Naive thymus-derived CD4-positive, alpha-beta T cell (primary cell): ENCODE measurements around the gene WDFY3. TPM values are rescaled to one million over a fixed set of nuclear protein-coding genes. Genes with fewer than 3 reads are reported as not detected.
"Not testable (repeated sequence)": the region's sequence is repeated elsewhere in the genome, so short reads cannot be mapped to it uniquely, and the experiment has no call there.

Experiments
- ATAC-seq: fragments of 150-1000 bp; cut with Tn5 transposase; 2 replicates; pipeline ENCODE4 v1.10.0; 2021; ENCODE audit warnings: mild to moderate bottlenecking, moderate library complexity
- CTCF ChIA-PET: fragments of 350-600 bp; sonication (Branson Sonifier 250); formaldehyde crosslinking; loops from one replicate; lab custom pipeline; 2021; ENCODE audit warnings: antibody characterized with exemption; lab: Charles Lee
- POLR2A ChIA-PET: fragments of 350-600 bp; sonication (Branson Sonifier 250); formaldehyde crosslinking; loops from one replicate; lab custom pipeline; 2021; ENCODE audit warnings: antibody characterized with exemption, inconsistent platforms; lab: Charles Lee
- DNase-seq, 9 donors: peaks; one replicate each; pipeline versions ENCODE4 v3.0.0 to v3.0.0-alpha.2; 2020 to 2022; ENCODE audit warnings: mixed read lengths in 1 of 9
- H3K27ac ChIP-seq: one replicate; pipeline ENCODE4 v1.7.0; 2013; ENCODE audit warnings: mild to moderate bottlenecking, low read depth, low read length, moderate library complexity
- H3K27me3 ChIP-seq, 2 donors: one replicate each; pipeline ENCODE4 v1.7.0; 2013; ENCODE audit warnings: low read length in 2 of 2, mild to moderate bottlenecking in 2 of 2, moderate library complexity in 2 of 2; ENCODE audit not compliant: control insufficient read depth in 2 of 2, insufficient read depth in 2 of 2
- H3K36me3 ChIP-seq, 3 experiments: 1 replicate in 2 of 3; 2 replicates in 1 of 3; pipeline ENCODE4 v1.7.0; 2013; ENCODE audit warnings: low read length in 3 of 3, mild to moderate bottlenecking in 3 of 3, moderate library complexity in 1 of 3; ENCODE audit not compliant: insufficient read depth in 3 of 3, control insufficient read depth in 2 of 3
- H3K4me1 ChIP-seq, 2 donors: one replicate each; pipeline ENCODE4 v1.7.0; 2013; ENCODE audit warnings: low read length in 2 of 2, mild to moderate bottlenecking in 2 of 2, moderate library complexity in 1 of 2; ENCODE audit not compliant: control insufficient read depth in 2 of 2, insufficient read depth in 2 of 2
- H3K4me3 ChIP-seq: 2 replicates; pipeline ENCODE4 v1.7.0; 2013; ENCODE audit warnings: mild to moderate bottlenecking, low read length
- H3K9me3 ChIP-seq, 3 experiments: 1 replicate in 2 of 3; 2 replicates in 1 of 3; pipeline ENCODE4 v1.7.0; 2013; ENCODE audit warnings: low read length in 3 of 3; ENCODE audit not compliant: control insufficient read depth in 2 of 3
- H3K27ac Mint-ChIP-seq, 9 donors: one replicate each; pipeline ENCODE4 v1.8.0; 2020 to 2022; ENCODE audit warnings: mixed read lengths in 9 of 9, mild to moderate bottlenecking in 8 of 9, moderate library complexity in 5 of 9, inconsistent platforms in 2 of 9
- H3K27me3 Mint-ChIP-seq, 5 donors: one replicate each; pipeline ENCODE4 v1.8.0; 2021 to 2022; ENCODE audit warnings: mixed read lengths in 5 of 5, mild to moderate bottlenecking in 1 of 5
- H3K36me3 Mint-ChIP-seq, 5 donors: one replicate each; pipeline ENCODE4 v1.8.0; 2020 to 2022; ENCODE audit warnings: mixed read lengths in 5 of 5, mild to moderate bottlenecking in 3 of 5, inconsistent platforms in 1 of 5
- H3K4me1 Mint-ChIP-seq, 7 donors: one replicate each; pipeline ENCODE4 v1.8.0; 2020 to 2022; ENCODE audit warnings: mixed read lengths in 7 of 7, mild to moderate bottlenecking in 3 of 7, inconsistent platforms in 1 of 7
- H3K4me3 Mint-ChIP-seq, 10 donors: one replicate each; pipeline ENCODE4 v1.8.0; 2020 to 2022; ENCODE audit warnings: mild to moderate bottlenecking in 10 of 10, mixed read lengths in 10 of 10, moderate library complexity in 6 of 10, inconsistent platforms in 2 of 10
- H3K9me3 Mint-ChIP-seq, 11 donors: one replicate each; pipeline ENCODE4 v1.8.0; 2020 to 2022; ENCODE audit warnings: mixed read lengths in 11 of 11, mild to moderate bottlenecking in 4 of 11, inconsistent platforms in 1 of 11, moderate library complexity in 1 of 11
- intact Hi-C, 2 donors: fragments of 100-400 bp; cut with micrococcal nuclease; formaldehyde crosslinking; loops; one replicate each; pipeline ENCODE4 v1.15.1; 2023
- polyA plus RNA-seq, 2 donors: library from polyadenylated mRNA; unstranded; fragments of 300-500 nt; fragmentation: Illumina TruSeq; gene quantifications; one replicate each; pipeline ENCODE4 v1.2.3, GENCODE V29; 2021
- total RNA-seq, 6 experiments: library from RNA in 5 of 6; stranded (reverse) in 5 of 6; gene quantifications; 1 replicate in 5 of 6; 2 replicates in 1 of 6; pipeline ENCODE4 v1.2.3 and lab custom pipeline; 2021 to 2026

Gene WDFY3
- total and polyA plus RNA-seq, 7 experiments from 2014 or later, result 0.07 to 31.4 (median 1.6) TPM; not detected in 2

DNA sequence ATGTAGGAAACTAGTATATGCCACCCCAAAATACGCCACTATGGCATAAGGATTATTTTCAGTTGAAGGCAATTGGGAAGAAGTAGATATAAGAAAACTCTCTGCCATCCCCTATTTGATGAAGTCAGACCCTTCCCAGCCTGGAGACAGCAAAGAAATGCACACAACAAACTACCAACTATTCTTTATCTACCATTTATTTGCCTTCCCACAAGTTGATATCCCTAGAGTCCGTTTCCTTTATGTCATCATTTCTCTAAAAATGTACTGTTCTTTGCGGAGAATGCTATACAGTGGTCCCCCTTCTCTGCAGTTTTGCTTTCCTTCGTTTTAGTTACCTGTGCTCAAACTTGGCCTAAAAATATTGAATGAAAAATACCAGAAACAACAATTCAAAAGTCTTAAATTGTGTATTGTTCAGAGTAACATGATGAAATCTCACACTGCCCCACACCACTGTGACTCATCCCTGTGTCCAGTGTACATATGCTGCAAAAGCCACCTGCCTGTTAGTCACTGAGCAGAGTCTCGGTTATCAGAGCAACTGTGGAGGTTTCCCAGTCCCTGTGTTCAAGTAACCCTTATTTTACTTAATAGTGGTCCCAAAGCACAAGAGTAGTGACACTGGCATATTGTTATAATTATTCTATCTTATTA lies 152.3 kb downstream of the WDFY3 start:
- H3K4me1 Mint-ChIP-seq, result no peaks in the 10 kb centered on the region
- peak; percentile 37 for ATAC-seq
- H3K27me3 Mint-ChIP-seq, result peaks cover 0 to 4% (median 0%) of the 10 kb centered on the region in 5 donors
- H3K36me3 Mint-ChIP-seq, result no peaks in the 10 kb centered on the region
- H3K9me3 Mint-ChIP-seq, result peaks cover 0 to 2% (median 0%) of the 10 kb centered on the region in 11 donors
- Histone ChIP-seq H3K4me3 (no peak overlapping the region), H3K27me3 (no peaks in the 10 kb centered on the region), H3K27ac (no peak overlapping the region), H3K4me1 (no peaks in the 10 kb centered on the region), H3K9me3 (no peaks in the 10 kb centered on the region), H3K36me3 (no peaks in the 10 kb centered on the region)
- intact Hi-C loops, result no loop called here
- ChIA-PET CTCF (no interaction called here), POLR2A (no interaction called here)
- no peak for DNase-seq
- no peak overlapping the region for H3K27ac Mint-ChIP-seq
- no peak overlapping the region for H3K4me3 Mint-ChIP-seq

DNA sequence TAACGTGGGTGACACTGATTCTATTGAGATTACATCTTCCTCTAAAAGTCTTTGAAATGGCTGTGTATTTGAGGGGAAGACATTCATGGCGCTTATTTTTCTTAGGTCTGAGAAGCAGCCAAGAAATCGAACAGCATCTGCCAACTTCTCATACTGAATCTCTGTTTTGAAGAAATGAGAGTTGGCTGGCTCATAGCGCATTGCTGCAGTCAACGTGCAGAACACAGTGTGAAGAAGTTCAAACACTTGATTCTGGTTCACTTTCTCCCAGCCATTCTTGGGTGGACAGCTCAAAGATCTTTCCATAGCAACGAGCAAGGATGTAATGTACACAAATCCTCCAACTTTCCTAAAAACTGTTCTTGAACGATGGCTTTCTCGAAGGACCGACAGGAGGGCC lies 156.5 kb downstream of the WDFY3 start:
- POLR2A ChIA-PET, result no interaction called here
- Mint-ChIP-seq H3K27ac (no peak overlapping the region), H3K4me1 (no peaks in the 10 kb centered on the region), H3K9me3 (peaks cover 0 to 2% (median 0%) of the 10 kb centered on the region in 11 donors), H3K36me3 (no peaks in the 10 kb centered on the region), H3K27me3 (peaks cover 0 to 4% (median 0%) of the 10 kb centered on the region in 5 donors), H3K4me3 (no peak overlapping the region)
- Histone ChIP-seq H3K27ac (no peak overlapping the region), H3K4me3 (no peak overlapping the region), H3K36me3 (no peaks in the 10 kb centered on the region), H3K27me3 (no peaks in the 10 kb centered on the region), H3K9me3 (no peaks in the 10 kb centered on the region), H3K4me1 (no peaks in the 10 kb centered on the region)
- intact Hi-C loops, result no loop called here
- CTCF ChIA-PET, result no interaction called here
- ATAC-seq, result no peak
- DNase-seq, result no peak

DNA sequence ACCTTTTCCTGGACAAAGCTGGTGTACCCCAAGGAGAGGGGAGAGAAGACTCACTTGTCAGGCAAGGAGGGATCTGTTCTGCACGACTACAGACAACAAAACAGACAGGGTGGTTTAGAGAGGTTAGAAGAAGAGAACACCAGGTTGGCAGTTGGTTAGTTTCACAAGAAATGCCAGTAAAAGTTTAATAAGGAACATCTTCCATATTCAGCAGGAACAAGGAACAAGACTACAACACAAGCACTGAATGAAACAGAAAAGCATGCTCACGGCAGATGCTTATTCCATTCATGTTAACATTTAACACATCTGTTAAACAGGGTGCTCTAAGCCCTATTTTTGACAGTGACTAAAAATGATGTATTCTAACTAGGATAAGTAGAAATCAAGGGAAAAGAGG lies 158.2 kb downstream of the WDFY3 start:
- intact Hi-C loops, result no loop called here

GRCh38 chr4:84806541-84806940 lies 159.9 kb downstream of the WDFY3 start:
- H3K27me3 ChIP-seq, ATAC-seq, CTCF ChIA-PET, H3K36me3 ChIP-seq, H3K4me3 ChIP-seq, H3K27me3 Mint-ChIP-seq, POLR2A ChIA-PET, H3K4me1 Mint-ChIP-seq, DNase-seq, H3K36me3 Mint-ChIP-seq, H3K9me3 Mint-ChIP-seq, H3K4me1 ChIP-seq, H3K27ac ChIP-seq, H3K9me3 ChIP-seq, H3K27ac Mint-ChIP-seq, H3K4me3 Mint-ChIP-seq: not testable (repeated sequence)
- intact Hi-C loops, result loop anchor here in 1 of 2 donors (1.0 kb wide), 1 partner anchor 20 kb away; no protein-coding TSS in a partner anchor

More for the DNA sequence above, 158.2 kb downstream of the WDFY3 start:
- H3K4me3 Mint-ChIP-seq, result no peak overlapping the region
- H3K4me1 Mint-ChIP-seq, result no peaks in the 10 kb centered on the region
- POLR2A ChIA-PET, result no interaction called here
- H3K27me3 ChIP-seq, result no peaks in the 10 kb centered on the region
- H3K27ac ChIP-seq, result no peak overlapping the region
- H3K36me3 Mint-ChIP-seq, result no peaks in the 10 kb centered on the region
- no peaks in the 10 kb centered on the region for H3K36me3 ChIP-seq
- peaks cover 0 to 4% (median 0%) of the 10 kb centered on the region in 5 donors for H3K27me3 Mint-ChIP-seq
- peaks cover 0 to 2% (median 0%) of the 10 kb centered on the region in 11 donors for H3K9me3 Mint-ChIP-seq
- ATAC-seq (no peak), DNase-seq (no peak)
- H3K4me3 ChIP-seq, result no peak overlapping the region
- CTCF ChIA-PET, result no interaction called here
- no peaks in the 10 kb centered on the region for H3K9me3 ChIP-seq
- no peak overlapping the region for H3K27ac Mint-ChIP-seq
- H3K4me1 ChIP-seq, result no peaks in the 10 kb centered on the region

DNA sequence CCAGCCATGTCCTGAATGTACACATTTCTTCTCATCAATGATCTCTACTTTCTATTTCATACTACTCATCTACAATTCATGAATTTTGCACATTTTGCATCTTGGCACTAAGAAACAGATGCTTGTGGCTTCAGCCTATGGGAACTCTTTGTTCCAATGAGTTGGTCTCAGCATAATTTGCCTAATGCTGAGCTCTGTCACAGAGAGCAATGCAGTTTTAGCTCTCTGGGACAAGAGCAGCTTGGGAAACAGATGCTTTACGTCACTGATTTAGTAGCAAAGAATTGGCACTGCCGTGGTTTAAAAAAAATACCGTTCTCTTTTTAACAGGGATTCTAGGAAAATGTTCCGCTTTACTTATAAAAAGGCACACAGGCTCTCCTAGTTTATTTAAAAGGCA lies 162.4 kb downstream of the WDFY3 start:
- intact Hi-C loops, result no loop called here
- Mint-ChIP-seq H3K27ac (no peak overlapping the region), H3K36me3 (no peaks in the 10 kb centered on the region), H3K27me3 (no peaks in the 10 kb centered on the region), H3K4me3 (no peak overlapping the region), H3K4me1 (no peaks in the 10 kb centered on the region), H3K9me3 (peaks cover 0 to 3% (median 0%) of the 10 kb centered on the region in 11 donors)
- ChIA-PET CTCF (no interaction called here), POLR2A (no interaction called here)
- DNase-seq (no peak), ATAC-seq (no peak)
- no peaks in the 10 kb centered on the region for H3K4me1 ChIP-seq
- no peaks in the 10 kb centered on the region for H3K36me3 ChIP-seq
- no peak overlapping the region for H3K27ac ChIP-seq
- no peaks in the 10 kb centered on the region for H3K27me3 ChIP-seq
- H3K9me3 ChIP-seq, result no peaks in the 10 kb centered on the region
- H3K4me3 ChIP-seq, result no peak overlapping the region

DNA sequence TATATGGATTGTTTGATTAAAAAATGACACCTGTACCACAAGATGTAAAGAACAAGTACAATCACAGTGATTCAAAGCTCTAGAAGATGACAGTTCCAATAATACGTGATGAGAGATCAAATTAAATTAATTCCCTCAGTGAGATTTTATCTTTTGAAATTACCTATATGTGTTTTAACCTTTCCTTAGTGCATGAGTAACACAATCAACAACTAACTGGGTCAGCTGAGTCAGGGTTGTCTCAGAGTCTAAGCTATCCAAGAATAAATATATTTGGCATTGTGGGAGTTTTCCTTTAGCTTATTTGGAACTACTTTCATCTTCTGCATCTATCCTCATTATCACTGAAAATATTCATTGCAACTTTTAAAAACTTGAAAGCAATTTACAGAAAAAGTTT lies 162.8 kb downstream of the WDFY3 start:
- Histone ChIP-seq H3K36me3 (no peaks in the 10 kb centered on the region), H3K9me3 (no peaks in the 10 kb centered on the region), H3K27ac (no peak overlapping the region), H3K4me1 (no peaks in the 10 kb centered on the region), H3K27me3 (no peaks in the 10 kb centered on the region), H3K4me3 (no peak overlapping the region)
- ATAC-seq (no peak), DNase-seq (no peak)
- Mint-ChIP-seq H3K4me1 (no peaks in the 10 kb centered on the region), H3K27me3 (no peaks in the 10 kb centered on the region), H3K4me3 (no peak overlapping the region), H3K27ac (no peak overlapping the region), H3K36me3 (no peaks in the 10 kb centered on the region), H3K9me3 (peaks cover 0 to 3% (median 0%) of the 10 kb centered on the region in 11 donors)
- intact Hi-C loops, result no loop called here
- POLR2A ChIA-PET, result no interaction called here
- CTCF ChIA-PET, result no interaction called here

- Histone ChIP-seq H3K27ac (no peak overlapping the region), H3K4me3 (no peak overlapping the region), H3K36me3 (no peaks in the 10 kb centered on the region), H3K27me3 (no peaks in the 10 kb centered on the region), H3K9me3 (no peaks in the 10 kb centered on the region), H3K4me1 (no peaks in the 10 kb centered on the region)
- no peak for DNase-seq
- ChIA-PET POLR2A (no interaction called here), CTCF (no interaction called here)
- Mint-ChIP-seq H3K4me1 (no peaks in the 10 kb centered on the region), H3K36me3 (no peaks in the 10 kb centered on the region), H3K27ac (no peak overlapping the region), H3K4me3 (no peak overlapping the region), H3K27me3 (no peaks in the 10 kb centered on the region), H3K9me3 (peaks cover 0 to 3% (median 0%) of the 10 kb centered on the region in 11 donors)
- intact Hi-C loops, result no loop called here
- ATAC-seq, result no peak
Observed at GRCh38 chr4:84803116-84803515, 163.4 kb downstream of the WDFY3 start.
